ENCODE data around the gene SLC45A2.
A peak's percentile ranks its signal among the peaks of the same experiment; 100 is the strongest.
"Not testable (repeated sequence)": the region's sequence is repeated elsewhere in the genome, so short reads cannot be mapped to it uniquely, and the experiment has no call there.

The SLC45A2 gene

GRCh38 chr5:33966805-33967204 lies 17.7 kb downstream of the SLC45A2 start:
- DNase-seq (ENCODE audit: low spot score) = no peak

- no peak for DNase-seq (ENCODE audit: low spot score)
Observed at GRCh38 chr5:33964132-33964700, 20.3 kb downstream of the SLC45A2 start.

GRCh38 chr5:33958176-33958575 lies 26.3 kb downstream of the SLC45A2 start:
- DNase-seq (ENCODE audit: low spot score) = no peak

- DNase-seq (ENCODE audit: low spot score) = no peak
Observed at GRCh38 chr5:33957577-33958150, 26.8 kb downstream of the SLC45A2 start.

GRCh38 chr5:33952175-33952574 lies 32.3 kb downstream of the SLC45A2 start:
- not testable (repeated sequence) for DNase-seq (ENCODE audit: low spot score)

- no peak for DNase-seq (ENCODE audit: low spot score)
Observed at GRCh38 chr5:33944543-33945132, 39.9 kb downstream of the SLC45A2 start.

GRCh38 chr5:33941090-33941489 lies 43.4 kb downstream of the SLC45A2 start:
- no peak for DNase-seq (ENCODE audit: low spot score)

- DNase-seq (ENCODE audit: low spot score) = no peak
Observed at GRCh38 chr5:33939556-33940262, 44.8 kb downstream of the SLC45A2 start.

GRCh38 chr5:33938881-33939280 lies 45.6 kb downstream of the SLC45A2 start:
- no peak for DNase-seq (ENCODE audit: low spot score)

- no peak for DNase-seq (ENCODE audit: low spot score)
Observed at GRCh38 chr5:33938507-33938796, 46.0 kb downstream of the SLC45A2 start.

GRCh38 chr5:33937707-33938506 lies 46.6 kb downstream of the SLC45A2 start:
- no peak for DNase-seq (ENCODE audit: low spot score)

GRCh38 chr5:33937017-33937706 lies 47.3 kb downstream of the SLC45A2 start:
- DNase-seq (ENCODE audit: low spot score) = no peak

- no peak for DNase-seq (ENCODE audit: low spot score)
Observed at GRCh38 chr5:33936381-33937016, 48.0 kb downstream of the SLC45A2 start, which contains the start of gene RXFP3. TSS of gene RXFP3 (plus strand) at chr5:33936386. CDS start at chr5:33936741, 355 bp downstream.

GRCh38 chr5:33936004-33936380 lies 48.5 kb downstream of the SLC45A2 start:
- DNase-seq (ENCODE audit: low spot score) = peak; percentile 40

GRCh38 chr5:33934176-33934575 lies 50.3 kb downstream of the SLC45A2 start:
- DNase-seq (ENCODE audit: low spot score) = no peak

GRCh38 chr5:33933723-33934169 lies 50.7 kb downstream of the SLC45A2 start:
- no peak for DNase-seq (ENCODE audit: low spot score)

- no peak for DNase-seq (ENCODE audit: low spot score)
Observed at GRCh38 chr5:33931136-33931535, 53.4 kb downstream of the SLC45A2 start.

GRCh38 chr5:33929925-33930690 lies 54.4 kb downstream of the SLC45A2 start:
- no peak for DNase-seq (ENCODE audit: low spot score)

- no peak for DNase-seq (ENCODE audit: low spot score)
Observed at GRCh38 chr5:33928283-33928682, 56.2 kb downstream of the SLC45A2 start.

- no peak for DNase-seq (ENCODE audit: low spot score)
Observed at GRCh38 chr5:33927685-33928084, 56.8 kb downstream of the SLC45A2 start.

GRCh38 chr5:33925278-33925677 lies 59.2 kb downstream of the SLC45A2 start:
- DNase-seq (ENCODE audit: low spot score) = no peak
